H1 (cell line): ENCODE measurements around the gene IQCM. TPM values are rescaled to one million over a fixed set of nuclear protein-coding genes. Genes with fewer than 3 reads are reported as not detected.

Experiments used
- CTCF ChIA-PET: fragments of 300-600 bp; sonication (Branson Sonifier 250); formaldehyde crosslinking; loops from one replicate; lab custom pipeline; 2021; ENCODE audit not compliant: partially characterized antibody; lab: Charles Lee
- POLR2A ChIA-PET: fragments of 300-600 bp; sonication (Branson Sonifier 250); formaldehyde crosslinking; loops from one replicate; lab custom pipeline; 2021; ENCODE audit warnings: inconsistent platforms; ENCODE audit not compliant: partially characterized antibody; lab: Charles Lee
- DNase-seq, 2 experiments: peaks; one replicate each; pipeline versions ENCODE4 v3.0.0 to v3.0.0-alpha.2; 2010 to 2022; ENCODE audit warnings: low spot score in 2 of 2, low read depth in 1 of 2, mixed read lengths in 1 of 2
- FAIRE-seq: peaks from 2 replicates; lab custom pipeline; 2011; peaks lifted over from hg19 to GRCh38; lab: Jason Lieb, UNC
- H2AFZ ChIP-seq: 2 replicates; pipeline ENCODE4 v1.8.1; 2012; ENCODE audit warnings: low read length, inconsistent platforms
- H2AK5ac ChIP-seq: 2 replicates; pipeline ENCODE4 v1.6.1; 2013; ENCODE audit warnings: low read depth, low read length
- H2BK120ac ChIP-seq: replicated peaks from 2 replicates; pipeline ENCODE3; 2013; ENCODE audit warnings: low read depth, low read length, inconsistent platforms
- H2BK12ac ChIP-seq: 2 replicates; pipeline ENCODE4 v1.6.1; 2013; ENCODE audit warnings: low read depth, low read length
- H2BK15ac ChIP-seq: 2 replicates; pipeline ENCODE4 v1.6.1; 2013; ENCODE audit warnings: low read length
- H2BK20ac ChIP-seq: 2 replicates; pipeline ENCODE4 v1.6.1; 2013; ENCODE audit warnings: low read length
- H2BK5ac ChIP-seq: 2 replicates; pipeline ENCODE4 v1.6.1; 2013; ENCODE audit warnings: low read depth, low read length
- H3K14ac ChIP-seq: 2 replicates; pipeline ENCODE4 v1.6.1; 2013; ENCODE audit warnings: inconsistent platforms; ENCODE audit not compliant: insufficient read length
- H3K18ac ChIP-seq: 2 replicates; pipeline ENCODE4 v1.6.1; 2013; ENCODE audit warnings: low read length; ENCODE audit errors: extremely low read depth
- H3K23ac ChIP-seq: 2 replicates; pipeline ENCODE4 v1.6.1; 2013; ENCODE audit warnings: inconsistent platforms; ENCODE audit not compliant: insufficient read length
- H3K23me2 ChIP-seq: 2 replicates; pipeline ENCODE4 v1.6.1; 2013; ENCODE audit warnings: low read depth, low read length
- H3K27ac ChIP-seq: 2 replicates; pipeline ENCODE4 v1.6.1; 2011; ENCODE audit warnings: low read depth, low read length, inconsistent platforms
- H3K27me3 ChIP-seq, 4 experiments: replicated peaks in 1 of 4; 1 replicate in 1 of 4; 2 replicates in 3 of 4; pipeline versions ENCODE4 v1.6.1 to v1.8.1; 2011 to 2013; ENCODE audit warnings: low read length in 3 of 4, mild to moderate bottlenecking in 3 of 4, inconsistent platforms in 2 of 4, mixed read lengths in 2 of 4, moderate library complexity in 1 of 4; ENCODE audit not compliant: control insufficient read depth in 3 of 4, insufficient read depth in 3 of 4; ENCODE audit errors: extremely low read depth in 1 of 4
- H3K36me3 ChIP-seq, 4 experiments: 2 replicates each; pipeline versions ENCODE4 v1.6.1 to v1.8.1; 2011 to 2013; ENCODE audit warnings: mild to moderate bottlenecking in 4 of 4, low read length in 3 of 4, moderate library complexity in 2 of 4, control low read depth in 1 of 4, inconsistent platforms in 1 of 4; ENCODE audit not compliant: insufficient read depth in 4 of 4, control insufficient read depth in 2 of 4
- H3K4ac ChIP-seq: replicated peaks from 2 replicates; pipeline ENCODE3; 2013; ENCODE audit warnings: low read length, low read depth, mixed read lengths, inconsistent platforms; ENCODE audit not compliant: insufficient read length
- H3K4me1 ChIP-seq, 4 experiments: replicated peaks in 1 of 4; 1 replicate in 1 of 4; 2 replicates in 3 of 4; pipeline versions ENCODE4 v1.6.1 to v1.8.1; 2011 to 2013; ENCODE audit warnings: low read length in 3 of 4, inconsistent platforms in 2 of 4, mixed read lengths in 1 of 4; ENCODE audit not compliant: insufficient read depth in 4 of 4, control insufficient read depth in 3 of 4
- H3K4me2 ChIP-seq, 2 experiments: 2 replicates each; pipeline versions ENCODE4 v1.6.1 to v1.8.1; 2011 to 2013; ENCODE audit warnings: low read depth in 2 of 2, low read length in 2 of 2, control low read depth in 1 of 2, inconsistent platforms in 1 of 2, mild to moderate bottlenecking in 1 of 2; ENCODE audit not compliant: insufficient read depth in 1 of 2
- H3K4me3 ChIP-seq, 4 experiments: fragments of 200-600, 300-600 bp in 1 of 4; sonication (generic), shearing (Covaris generic), sonication (Bioruptor Twin) in 1 of 4; 2 replicates each; pipeline versions ENCODE4 v1.5.1 to v1.8.1; 2011 to 2016; ENCODE audit warnings: low read length in 4 of 4, low read depth in 3 of 4, control low read depth in 2 of 4, inconsistent platforms in 2 of 4, mild to moderate bottlenecking in 2 of 4, mixed read lengths in 1 of 4, moderate library complexity in 1 of 4; ENCODE audit not compliant: insufficient read depth in 2 of 4; ENCODE audit errors: extremely low read depth in 1 of 4
- H3K56ac ChIP-seq: replicated peaks from 2 replicates; pipeline ENCODE3; 2013; ENCODE audit warnings: low read depth, mild to moderate bottlenecking, mixed read lengths, low read length, inconsistent platforms; ENCODE audit not compliant: insufficient read length
- H3K79me1 ChIP-seq: 2 replicates; pipeline ENCODE4 v1.6.1; 2013; ENCODE audit warnings: low read depth, low read length, control low read depth
- H3K79me2 ChIP-seq, 2 experiments: 2 replicates each; pipeline versions ENCODE4 v1.6.1 to v1.8.1; 2012 to 2013; ENCODE audit warnings: low read length in 2 of 2, mild to moderate bottlenecking in 2 of 2, inconsistent platforms in 1 of 2; ENCODE audit not compliant: insufficient read depth in 2 of 2, control insufficient read depth in 1 of 2
- H3K9ac ChIP-seq, 4 experiments: replicated peaks in 1 of 4; 1 replicate in 1 of 4; 2 replicates in 3 of 4; pipeline versions ENCODE4 v1.6.1 to v1.8.1; 2011 to 2013; ENCODE audit warnings: low read depth in 3 of 4, low read length in 3 of 4, control low read depth in 2 of 4, mild to moderate bottlenecking in 2 of 4, moderate library complexity in 2 of 4, inconsistent platforms in 1 of 4; ENCODE audit errors: extremely low read depth in 1 of 4
- H3K9me3 ChIP-seq, 2 experiments: 2 replicates each; pipeline versions ENCODE4 v1.6.1 to v1.8.1; 2012 to 2013; ENCODE audit warnings: mild to moderate bottlenecking in 2 of 2, moderate library complexity in 2 of 2, control low read depth in 1 of 2, inconsistent platforms in 1 of 2, low read depth in 1 of 2, low read length in 1 of 2, mixed read lengths in 1 of 2; ENCODE audit not compliant: insufficient read depth in 2 of 2
- H4K20me1 ChIP-seq, 2 experiments: replicated peaks in 1 of 2; 2 replicates each; pipeline versions ENCODE3 to v1.8.1; 2011 to 2013; ENCODE audit warnings: inconsistent platforms in 2 of 2, low read length in 2 of 2, mild to moderate bottlenecking in 1 of 2; ENCODE audit not compliant: insufficient read depth in 2 of 2, control insufficient read depth in 1 of 2
- H4K5ac ChIP-seq: 2 replicates; pipeline ENCODE4 v1.6.1; 2013; ENCODE audit warnings: low read length, low read depth, mixed read lengths, inconsistent platforms; ENCODE audit not compliant: insufficient read length
- H4K8ac ChIP-seq: 2 replicates; pipeline ENCODE4 v1.8.0; 2013; ENCODE audit warnings: mild to moderate bottlenecking, moderate library complexity, low read length, inconsistent platforms; ENCODE audit not compliant: insufficient read depth; ENCODE audit errors: extremely low read depth
- H4K91ac ChIP-seq: replicated peaks from 2 replicates; pipeline ENCODE3; 2013; ENCODE audit warnings: low read length, mixed read lengths, inconsistent platforms; ENCODE audit not compliant: insufficient read length
- BACH1 ChIP-seq: IDR thresholded peaks from 2 replicates; pipeline ENCODE4 v1.6.1; 2012; ENCODE audit warnings: low read length, improper control_type of control experiment
- MAFK ChIP-seq: IDR thresholded peaks from 2 replicates; pipeline ENCODE4 v1.6.1; 2012; ENCODE audit warnings: low read depth, mild to moderate bottlenecking, improper control_type of control experiment, low read length
- SIX5 ChIP-seq: IDR thresholded peaks from 2 replicates; pipeline ENCODE4 v1.6.1; 2011; ENCODE audit warnings: mild to moderate bottlenecking, low read depth, low read length
- SUZ12 ChIP-seq: fragments of 200-600 bp; sonication (generic); IDR thresholded peaks from 2 replicates; pipeline ENCODE4 v1.6.1; 2012; ENCODE audit warnings: mild to moderate bottlenecking, inconsistent platforms, low read length, moderate library complexity, mixed read lengths
- WGBS, 2 experiments: shearing (Covaris generic) in 1 of 2; methylation state at CpG; one replicate each; pipeline versions ENCODE4 v1.1.6 to v1.1.7; 2013 to 2015; ENCODE audit warnings: low lambda C conversion rate in 2 of 2, mixed read lengths in 2 of 2, inconsistent platforms in 1 of 2, low coverage in 1 of 2, missing lambda C conversion rate in 1 of 2; ENCODE audit not compliant: insufficient replicate concordance in 2 of 2, insufficient coverage in 1 of 2, insufficient read length in 1 of 2; ENCODE audit errors: extremely low coverage in 1 of 2, missing lambda C conversion rate in 1 of 2; 5-methylcytosine and 5-hydroxymethylcytosine counted together
- polyA plus RNA-seq, 7 experiments: library from polyadenylated mRNA; depleted of rRNA in 3 of 7; stranded (reverse) in 5 of 7; unstranded in 2 of 7; fragments of >200 nt in 5 of 7; fragments of 200-250 nt in 2 of 7; gene quantifications; 1 replicate in 5 of 7; 2 replicates in 1 of 7; 4 replicates in 1 of 7; pipeline versions ENCODE4 v1.2.1 to v1.2.3, GENCODE V29; 2011 to 2013; ENCODE audit warnings: missing spikeins in 2 of 7, mixed read lengths in 2 of 7
- total RNA-seq: library from RNA; stranded (reverse); fragmentation: NEBNext Ultra II Directional; extraction: Animal tissue kit (Norgen Biotek cat#: 25700); gene quantifications from 2 replicates; pipeline ENCODE4 v1.2.1, GENCODE V29; 2021
- TF ChIP-seq, protein P1 (sequence below): IDR thresholded peaks from 2 replicates; pipeline ENCODE4 v1.6.1; 2012; ENCODE audit warnings: low read length, inconsistent platforms

The IQCM gene
- total and polyA plus RNA-seq, 2 of the 8 experiments (the other 6 are each of a cell fraction or from before 2014, with no cell fraction given) = not detected

DNA sequence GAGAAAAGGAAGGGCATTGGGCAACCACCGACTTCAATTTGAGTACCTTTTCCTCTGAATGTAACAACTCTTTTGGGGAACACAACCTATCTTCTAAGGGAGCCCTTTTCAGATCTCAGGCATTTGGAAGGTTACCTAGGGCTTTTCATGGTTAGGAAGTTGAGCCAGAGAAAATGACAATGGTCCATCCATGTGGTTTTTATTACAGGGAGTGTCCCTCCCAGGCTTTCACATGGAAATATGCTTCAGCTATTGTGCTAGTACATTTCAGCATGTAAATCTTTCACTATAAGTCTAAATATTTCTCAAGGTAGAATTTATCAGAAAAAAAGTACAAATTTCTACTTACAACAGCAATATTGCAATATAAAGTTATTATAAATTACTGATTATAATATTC is 259.8 kb downstream of the IQCM start:
- Histone ChIP-seq H3K4me1 (no peaks in the 10 kb centered on the region), H4K8ac (no peak overlapping the region), H3K79me2 (no peaks in the 10 kb centered on the region), H3K27ac (no peak overlapping the region), H4K20me1 (no peaks in the 10 kb centered on the region), H3K23me2 (no peaks in the 10 kb centered on the region), H3K14ac (no peak overlapping the region), H2AFZ (no peak overlapping the region), H3K9ac (no peak overlapping the region), H3K27me3 (no peaks in the 10 kb centered on the region), H2BK5ac (no peak overlapping the region), H3K4me2 (no peak overlapping the region), H4K91ac (no peak overlapping the region), H3K4me3 (no peak overlapping the region), H3K18ac (no peak overlapping the region), H3K23ac (no peak overlapping the region), H3K36me3 (no peaks in the 10 kb centered on the region), H3K9me3 (0 out of 4 replicates have a peak, but pooled peaks cover 0 to 4% of the 10 kb centered on the region in 2 experiments), H3K79me1 (no peaks in the 10 kb centered on the region), H4K5ac (no peak overlapping the region), H2BK120ac (no peak overlapping the region), H2BK12ac (no peak overlapping the region), H2AK5ac (no peak overlapping the region), H2BK15ac (no peak overlapping the region), H3K56ac (no peak overlapping the region), H3K4ac (no peak overlapping the region), H2BK20ac (no peak overlapping the region)
- no peak for FAIRE-seq
- ChIA-PET POLR2A (no interaction called here), CTCF (no interaction called here)
- TF ChIP-seq MAFK (no peak), BACH1 (no peak), SIX5 (no peak), SUZ12 (no peak)
- TF ChIP-seq, protein P1, sequence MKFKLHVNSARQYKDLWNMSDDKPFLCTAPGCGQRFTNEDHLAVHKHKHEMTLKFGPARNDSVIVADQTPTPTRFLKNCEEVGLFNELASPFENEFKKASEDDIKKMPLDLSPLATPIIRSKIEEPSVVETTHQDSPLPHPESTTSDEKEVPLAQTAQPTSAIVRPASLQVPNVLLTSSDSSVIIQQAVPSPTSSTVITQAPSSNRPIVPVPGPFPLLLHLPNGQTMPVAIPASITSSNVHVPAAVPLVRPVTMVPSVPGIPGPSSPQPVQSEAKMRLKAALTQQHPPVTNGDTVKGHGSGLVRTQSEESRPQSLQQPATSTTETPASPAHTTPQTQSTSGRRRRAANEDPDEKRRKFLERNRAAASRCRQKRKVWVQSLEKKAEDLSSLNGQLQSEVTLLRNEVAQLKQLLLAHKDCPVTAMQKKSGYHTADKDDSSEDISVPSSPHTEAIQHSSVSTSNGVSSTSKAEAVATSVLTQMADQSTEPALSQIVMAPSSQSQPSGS = no peak
- 100% methylated on average over 1 of the region's 1 CpG; no CpG with 5 or more reads in 1 of the 2 experiments for WGBS, 2 experiments
- no peak for DNase-seq
